ENCODE measurements around the gene SLC47A1.

SLC47A1 gene

GRCh38 chr17:19618015-19618414, 84.4 kb downstream of the SLC47A1 start:
- TF ChIP-seq, protein P1, sequence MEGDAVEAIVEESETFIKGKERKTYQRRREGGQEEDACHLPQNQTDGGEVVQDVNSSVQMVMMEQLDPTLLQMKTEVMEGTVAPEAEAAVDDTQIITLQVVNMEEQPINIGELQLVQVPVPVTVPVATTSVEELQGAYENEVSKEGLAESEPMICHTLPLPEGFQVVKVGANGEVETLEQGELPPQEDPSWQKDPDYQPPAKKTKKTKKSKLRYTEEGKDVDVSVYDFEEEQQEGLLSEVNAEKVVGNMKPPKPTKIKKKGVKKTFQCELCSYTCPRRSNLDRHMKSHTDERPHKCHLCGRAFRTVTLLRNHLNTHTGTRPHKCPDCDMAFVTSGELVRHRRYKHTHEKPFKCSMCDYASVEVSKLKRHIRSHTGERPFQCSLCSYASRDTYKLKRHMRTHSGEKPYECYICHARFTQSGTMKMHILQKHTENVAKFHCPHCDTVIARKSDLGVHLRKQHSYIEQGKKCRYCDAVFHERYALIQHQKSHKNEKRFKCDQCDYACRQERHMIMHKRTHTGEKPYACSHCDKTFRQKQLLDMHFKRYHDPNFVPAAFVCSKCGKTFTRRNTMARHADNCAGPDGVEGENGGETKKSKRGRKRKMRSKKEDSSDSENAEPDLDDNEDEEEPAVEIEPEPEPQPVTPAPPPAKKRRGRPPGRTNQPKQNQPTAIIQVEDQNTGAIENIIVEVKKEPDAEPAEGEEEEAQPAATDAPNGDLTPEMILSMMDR (IDR thresholded peaks at IDR 0.05; ENCODE audit: borderline replicate concordance, insufficient read depth, low read depth, low read length): no peak
- H3K4me3 ChIP-seq (ENCODE audit: low read depth, low read length): no peak overlapping the region

GRCh38 chr17:19619705-19620325, 86.2 kb downstream of the SLC47A1 start:
- TF ChIP-seq, protein P1 (IDR thresholded peaks at IDR 0.05; ENCODE audit: borderline replicate concordance, insufficient read depth, low read depth, low read length): no peak
- H3K4me3 ChIP-seq (ENCODE audit: low read depth, low read length): no peak overlapping the region

GRCh38 chr17:19621697-19622096, 88.0 kb downstream of the SLC47A1 start:
- TF ChIP-seq, protein P1 (IDR thresholded peaks at IDR 0.05; ENCODE audit: borderline replicate concordance, insufficient read depth, low read depth, low read length): no peak
- no peak overlapping the region for H3K4me3 ChIP-seq (ENCODE audit: low read depth, low read length)

- no peak overlapping the region for H3K4me3 ChIP-seq (ENCODE audit: low read depth, low read length)
- TF ChIP-seq, protein P1 (IDR thresholded peaks at IDR 0.05; ENCODE audit: borderline replicate concordance, insufficient read depth, low read depth, low read length): no peak
Measured at GRCh38 chr17:19626079-19626478, 92.4 kb downstream of the SLC47A1 start.

Measured in GM12875 (cell line).